ENCODE data around the gene MXRA8. TPM values are rescaled to one million over a fixed set of nuclear protein-coding genes. Genes with fewer than 3 reads are reported as not detected.

MXRA8 gene
- total RNA-seq, 1 experiment from 2014 or later, result 25.3 TPM

GRCh38 chr1:1353389-1354151 lies 4.8 kb downstream of the MXRA8 start:
- Histone ChIP-seq H3K4me3 (ENCODE audit: low read length) (peak overlapping the region; percentile 58), H3K4me1 (ENCODE audit: insufficient read depth, low read length) (peaks cover 28% of the 10 kb centered on the region), H3K27ac (ENCODE audit: low read length) (no peak overlapping the region), H3K36me3 (ENCODE audit: low read depth, low read length) (no peaks in the 10 kb centered on the region), H3F3A (ENCODE audit: low read length, unreplicated experiment) (peaks cover 3% of the 10 kb centered on the region), H3K27me3 (ENCODE audit: low read length) (no peaks in the 10 kb centered on the region), H3K79me2 (ENCODE audit: low read length) (peaks cover 19% of the 10 kb centered on the region), H2AFZ (ENCODE audit: low read length) (no peak overlapping the region), H3K4me2 (ENCODE audit: low read length) (peak overlapping the region; percentile 78), H3K9me2 (replicated peaks; ENCODE audit: low read length) (no peaks in the 10 kb centered on the region), H3K9me3 (ENCODE audit: low read length) (no peaks in the 10 kb centered on the region), H3K9ac (ENCODE audit: low read length) (no peak overlapping the region), H4K20me1 (ENCODE audit: low read length) (no peaks in the 10 kb centered on the region)
- TF ChIP-seq EZH2phosphoT487 (IDR thresholded peaks at IDR 0.05; ENCODE audit: borderline replicate concordance, low read length) (no peak), EZH2 (IDR thresholded peaks at IDR 0.05; ENCODE audit: low read length, unreplicated experiment) (no peak)
- TF ChIP-seq, protein P1, sequence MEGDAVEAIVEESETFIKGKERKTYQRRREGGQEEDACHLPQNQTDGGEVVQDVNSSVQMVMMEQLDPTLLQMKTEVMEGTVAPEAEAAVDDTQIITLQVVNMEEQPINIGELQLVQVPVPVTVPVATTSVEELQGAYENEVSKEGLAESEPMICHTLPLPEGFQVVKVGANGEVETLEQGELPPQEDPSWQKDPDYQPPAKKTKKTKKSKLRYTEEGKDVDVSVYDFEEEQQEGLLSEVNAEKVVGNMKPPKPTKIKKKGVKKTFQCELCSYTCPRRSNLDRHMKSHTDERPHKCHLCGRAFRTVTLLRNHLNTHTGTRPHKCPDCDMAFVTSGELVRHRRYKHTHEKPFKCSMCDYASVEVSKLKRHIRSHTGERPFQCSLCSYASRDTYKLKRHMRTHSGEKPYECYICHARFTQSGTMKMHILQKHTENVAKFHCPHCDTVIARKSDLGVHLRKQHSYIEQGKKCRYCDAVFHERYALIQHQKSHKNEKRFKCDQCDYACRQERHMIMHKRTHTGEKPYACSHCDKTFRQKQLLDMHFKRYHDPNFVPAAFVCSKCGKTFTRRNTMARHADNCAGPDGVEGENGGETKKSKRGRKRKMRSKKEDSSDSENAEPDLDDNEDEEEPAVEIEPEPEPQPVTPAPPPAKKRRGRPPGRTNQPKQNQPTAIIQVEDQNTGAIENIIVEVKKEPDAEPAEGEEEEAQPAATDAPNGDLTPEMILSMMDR (conservative IDR thresholded peaks at IDR 0.05; ENCODE audit: low read depth, low read length), result no peak
- ATAC-seq, result peak; percentile 30
- TSS peak; percentile 58 for BruUV-seq (replicated peaks)
- intact Hi-C loops (cut with micrococcal nuclease), result no loop called here
- ChIA-PET POLR2A (ENCODE audit: unreplicated experiment) (no interaction called here), CTCF (interaction anchor here (0.6 kb wide), 1 partner anchor 44 kb away, joined by 3 read pairs; no protein-coding TSS in a partner anchor)
- no peak for DNase-seq

- H4K20me1 ChIP-seq (ENCODE audit: low read length), result no peaks in the 10 kb centered on the region
- no TSS peak for BruUV-seq (replicated peaks)
- no peaks in the 10 kb centered on the region for H3K9me2 ChIP-seq (replicated peaks; ENCODE audit: low read length)
Observed at GRCh38 chr1:1352786-1353388, 5.5 kb downstream of the MXRA8 start.

More at GRCh38 chr1:1352786-1353388, 5.5 kb downstream of the MXRA8 start:
- DNase-seq (no peak), ATAC-seq (no peak)
- ChIA-PET POLR2A (ENCODE audit: unreplicated experiment) (no interaction called here), CTCF (no interaction called here)
- no peak overlapping the region for H3K27ac ChIP-seq (ENCODE audit: low read length)
- H3K4me3 ChIP-seq (ENCODE audit: low read length), result no peak overlapping the region
- TF ChIP-seq EZH2phosphoT487 (IDR thresholded peaks at IDR 0.05; ENCODE audit: borderline replicate concordance, low read length) (no peak), EZH2 (IDR thresholded peaks at IDR 0.05; ENCODE audit: low read length, unreplicated experiment) (no peak)
- TF ChIP-seq, protein P1 (conservative IDR thresholded peaks at IDR 0.05; ENCODE audit: low read depth, low read length), result no peak
- no peak overlapping the region for H3K9ac ChIP-seq (ENCODE audit: low read length)
- H3K4me1 ChIP-seq (ENCODE audit: insufficient read depth, low read length), result peaks cover 28% of the 10 kb centered on the region
- no peaks in the 10 kb centered on the region for H3K27me3 ChIP-seq (ENCODE audit: low read length)
- H3K4me2 ChIP-seq (ENCODE audit: low read length), result peak overlapping the region; percentile 78
- H3K36me3 ChIP-seq (ENCODE audit: low read depth, low read length), result no peaks in the 10 kb centered on the region
- intact Hi-C loops (cut with micrococcal nuclease), result no loop called here
- no peak overlapping the region for H2AFZ ChIP-seq (ENCODE audit: low read length)
- H3K9me3 ChIP-seq (ENCODE audit: low read length), result no peaks in the 10 kb centered on the region
- peaks cover 26% of the 10 kb centered on the region for H3K79me2 ChIP-seq (ENCODE audit: low read length)
- H3F3A ChIP-seq (ENCODE audit: low read length, unreplicated experiment), result peaks cover 3% of the 10 kb centered on the region

Measured in PC-3 (cell line).